H9 (cell line): Measurements from ENCODE around the gene CACNA2D4. TPM values are rescaled to one million over a fixed set of nuclear protein-coding genes. Genes with fewer than 3 reads are reported as not detected.

ENCODE experiments used
- DNase-seq: peaks from one replicate; pipeline ENCODE4 v3.0.0-alpha.2; 2017
- H2AFZ ChIP-seq: one replicate; pipeline ENCODE4 v1.6.1; 2013; ENCODE audit warnings: mild to moderate bottlenecking, low read length, control low read depth, moderate library complexity
- H2AK5ac ChIP-seq: 2 replicates; pipeline ENCODE4 v1.6.1; 2013; ENCODE audit warnings: low read length, control low read depth, mixed read lengths; ENCODE audit not compliant: insufficient read length
- H2BK120ac ChIP-seq: one replicate; pipeline ENCODE4 v1.6.1; 2013; ENCODE audit warnings: low read depth, mild to moderate bottlenecking, low read length, control low read depth, inconsistent platforms; ENCODE audit not compliant: poor library complexity, severe bottlenecking
- H2BK12ac ChIP-seq: 2 replicates; pipeline ENCODE4 v1.6.1; 2013; ENCODE audit warnings: low read length, control low read depth, mixed read lengths, low read depth; ENCODE audit not compliant: insufficient read length
- H2BK15ac ChIP-seq: 2 replicates; pipeline ENCODE4 v1.6.1; 2013; ENCODE audit warnings: low read depth, low read length, control low read depth
- H2BK20ac ChIP-seq: one replicate; pipeline ENCODE4 v1.6.1; 2013; ENCODE audit warnings: low read depth, mild to moderate bottlenecking, low read length, control low read depth, inconsistent platforms; ENCODE audit not compliant: poor library complexity, severe bottlenecking
- H2BK5ac ChIP-seq: 2 replicates; pipeline ENCODE4 v1.6.1; 2013; ENCODE audit warnings: low read length, control low read depth, mixed read lengths; ENCODE audit not compliant: insufficient read length
- H3K14ac ChIP-seq: 2 replicates; pipeline ENCODE4 v1.6.1; 2013; ENCODE audit warnings: low read length, control low read depth; ENCODE audit not compliant: insufficient read depth
- H3K18ac ChIP-seq: 2 replicates; pipeline ENCODE4 v1.6.1; 2013; ENCODE audit warnings: low read depth, mild to moderate bottlenecking, mixed read lengths, low read length, control low read depth; ENCODE audit not compliant: insufficient read length
- H3K23ac ChIP-seq: 2 replicates; pipeline ENCODE4 v1.6.1; 2013; ENCODE audit warnings: low read length, control low read depth, mixed read lengths, low read depth; ENCODE audit not compliant: insufficient read length
- H3K23me2 ChIP-seq: 2 replicates; pipeline ENCODE4 v1.6.1; 2013; ENCODE audit warnings: low read depth, mild to moderate bottlenecking, mixed read lengths, low read length, control low read depth; ENCODE audit not compliant: insufficient read length, poor library complexity, severe bottlenecking
- H3K27ac ChIP-seq: 2 replicates; pipeline ENCODE4 v1.5.1; 2013; ENCODE audit warnings: low read length, control low read depth, mixed read lengths, low read depth; ENCODE audit not compliant: insufficient read length
- H3K27me3 ChIP-seq: 2 replicates; pipeline ENCODE4 v1.6.1; 2013; ENCODE audit warnings: low read length, control low read depth, inconsistent platforms; ENCODE audit not compliant: insufficient read depth
- H3K4ac ChIP-seq: 2 replicates; pipeline ENCODE4 v1.6.1; 2013; ENCODE audit warnings: low read depth, mild to moderate bottlenecking, control low read depth, inconsistent platforms, low read length, moderate library complexity
- H3K4me1 ChIP-seq: 2 replicates; pipeline ENCODE4 v1.6.1; 2013; ENCODE audit warnings: low read length, control low read depth, inconsistent platforms; ENCODE audit not compliant: insufficient read depth
- H3K4me2 ChIP-seq: 2 replicates; pipeline ENCODE4 v1.6.1; 2013; ENCODE audit warnings: low read length, control low read depth, mixed read lengths; ENCODE audit not compliant: insufficient read length, insufficient read depth
- H3K56ac ChIP-seq: 2 replicates; pipeline ENCODE4 v1.6.1; 2013; ENCODE audit warnings: low read depth, mild to moderate bottlenecking, mixed read lengths, low read length, control low read depth; ENCODE audit not compliant: insufficient read length
- H3K79me1 ChIP-seq: 2 replicates; pipeline ENCODE4 v1.6.1; 2013; ENCODE audit warnings: low read depth, mild to moderate bottlenecking, moderate library complexity, low read length, control low read depth, inconsistent platforms; ENCODE audit not compliant: insufficient read depth, poor library complexity, severe bottlenecking
- H3K79me2 ChIP-seq: 2 replicates; pipeline ENCODE4 v1.6.1; 2013; ENCODE audit warnings: low read length, control low read depth, inconsistent platforms; ENCODE audit not compliant: insufficient read depth
- H3K9ac ChIP-seq: 2 replicates; pipeline ENCODE4 v1.6.1; 2013; ENCODE audit warnings: low read length, control low read depth, mixed read lengths; ENCODE audit not compliant: insufficient read length; ENCODE audit errors: extremely low read depth
- H3K9me3 ChIP-seq: one replicate; pipeline ENCODE4 v1.6.1; 2013; ENCODE audit warnings: low read depth, low read length, inconsistent platforms; ENCODE audit not compliant: control insufficient read depth
- H3T11ph ChIP-seq: one replicate; pipeline ENCODE4 v1.6.1; 2013; ENCODE audit warnings: mild to moderate bottlenecking, low read length, control low read depth, inconsistent platforms
- H4K20me1 ChIP-seq: one replicate; pipeline ENCODE4 v1.6.1; 2013; ENCODE audit not compliant: control insufficient read depth, insufficient read length, insufficient read depth
- H4K5ac ChIP-seq: 2 replicates; pipeline ENCODE4 v1.6.1; 2013; ENCODE audit warnings: low read depth, mild to moderate bottlenecking, mixed read lengths, low read length, control low read depth; ENCODE audit not compliant: insufficient read length
- H4K8ac ChIP-seq: replicated peaks from 2 replicates; pipeline ENCODE4 v1.6.1; 2013; ENCODE audit warnings: low read length, control low read depth, mixed read lengths, low read depth; ENCODE audit not compliant: insufficient read length
- H4K91ac ChIP-seq: 2 replicates; pipeline ENCODE4 v1.6.1; 2013; ENCODE audit warnings: low read depth, mild to moderate bottlenecking, moderate library complexity, mixed read lengths, low read length, control low read depth; ENCODE audit not compliant: insufficient read length
- H3K27ac Mint-ChIP-seq, 3 experiments: 2 replicates in 2 of 3; 3 replicates in 1 of 3; pipeline ENCODE4 v1.8.0; 2020 to 2021; ENCODE audit warnings: mixed read lengths in 3 of 3, mild to moderate bottlenecking in 1 of 3, moderate library complexity in 1 of 3
- H3K27me3 Mint-ChIP-seq: 2 replicates; pipeline ENCODE4 v1.8.0; 2021; ENCODE audit warnings: low read depth, mild to moderate bottlenecking, moderate library complexity, mixed read lengths
- H3K36me3 Mint-ChIP-seq, 3 experiments: 2 replicates in 2 of 3; 3 replicates in 1 of 3; pipeline ENCODE4 v1.8.0; 2020 to 2021; ENCODE audit warnings: low read depth in 3 of 3, mixed read lengths in 3 of 3; ENCODE audit not compliant: insufficient read depth in 1 of 3
- H3K4me1 Mint-ChIP-seq, 2 experiments: 2 replicates each; pipeline ENCODE4 v1.8.0; 2020; ENCODE audit warnings: mixed read lengths in 2 of 2
- H3K4me3 Mint-ChIP-seq, 2 experiments: 2 replicates in 1 of 2; 3 replicates in 1 of 2; pipeline ENCODE4 v1.8.0; 2020 to 2021; ENCODE audit warnings: mild to moderate bottlenecking in 2 of 2, mixed read lengths in 2 of 2, moderate library complexity in 1 of 2
- H3K9me3 Mint-ChIP-seq, 2 experiments: 2 replicates in 1 of 2; 3 replicates in 1 of 2; pipeline ENCODE4 v1.8.0; 2020; ENCODE audit warnings: mild to moderate bottlenecking in 2 of 2, mixed read lengths in 2 of 2, moderate library complexity in 1 of 2
- WGBS: extraction: QIAGEN DNeasy Blood & Tissue Kit; methylation state at CpG from one replicate; pipeline ENCODE4 v1.1.7; 2013; ENCODE audit warnings: missing lambda C conversion rate, low lambda C conversion rate, mixed read lengths; ENCODE audit not compliant: insufficient read length; ENCODE audit errors: extremely low coverage; 5-methylcytosine and 5-hydroxymethylcytosine counted together
- total RNA-seq: library from RNA; stranded (reverse); gene quantifications from 2 replicates; pipeline ENCODE4 v1.2.1, GENCODE V29; 2021
- TF ChIP-seq, protein P1 (sequence below): fragments of 200-600 bp; sonication (generic); conservative IDR thresholded peaks from 3 replicates; pipeline ENCODE4 v1.8.0; 2021; ENCODE audit warnings: antibody characterized with exemption, mild to moderate bottlenecking

CACNA2D4 gene
- total RNA-seq, 1 experiment from 2014 or later = 0.79 TPM

DNA sequence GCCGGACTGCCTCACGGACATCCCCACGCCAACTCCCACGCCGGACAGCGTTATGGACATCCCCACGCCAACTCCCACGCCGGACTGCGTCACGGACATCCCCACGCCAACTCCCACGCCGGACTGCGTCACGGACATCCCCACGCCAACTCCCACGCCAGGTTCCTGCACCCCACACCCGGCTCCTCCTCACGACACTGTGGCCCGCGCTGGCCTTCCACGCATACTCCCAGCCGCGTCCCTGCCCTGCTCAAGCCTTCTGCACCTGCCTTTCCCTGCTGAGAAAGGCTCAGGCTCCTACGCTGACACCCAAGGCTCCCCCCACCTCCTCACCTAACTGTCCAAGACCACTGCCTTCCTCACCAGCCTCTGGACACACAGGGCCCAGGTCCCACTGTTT lies 9.7 kb downstream of the CACNA2D4 start:
- Histone ChIP-seq H3K4ac (no peak overlapping the region), H2BK20ac (no peak overlapping the region), H3K4me2 (no peak overlapping the region), H3K14ac (no peak overlapping the region; the same call in 1 of the 2 replicates), H3K27ac (no peak overlapping the region), H3K27me3 (no peaks in the 10 kb centered on the region), H2BK12ac (no peak overlapping the region), H4K5ac (no peak overlapping the region), H3K56ac (no peak overlapping the region), H2BK5ac (no peak overlapping the region), H3K9ac (no peak overlapping the region), H2AFZ (no peak overlapping the region), H3K4me1 (no peaks in the 10 kb centered on the region), H3K23ac (no peak overlapping the region), H3K79me1 (no peaks in the 10 kb centered on the region), H3K23me2 (no peaks in the 10 kb centered on the region), H3T11ph (no peak overlapping the region), H2AK5ac (no peak overlapping the region), H4K8ac (no peak overlapping the region), H3K79me2 (no peaks in the 10 kb centered on the region), H4K91ac (no peak overlapping the region), H3K9me3 (no peaks in the 10 kb centered on the region), H4K20me1 (no peaks in the 10 kb centered on the region), H3K18ac (no peak overlapping the region), H2BK15ac (no peak overlapping the region), H2BK120ac (no peak overlapping the region)
- Mint-ChIP-seq H3K4me3 (no peak overlapping the region), H3K36me3 (peaks cover 0 to 26% (median 2%) of the 10 kb centered on the region in 3 experiments; a peak in 3 of 7 replicates), H3K9me3 (peaks cover 6 to 17% of the 10 kb centered on the region in 2 experiments), H3K27ac (no peak overlapping the region), H3K4me1 (peaks cover under 1 to 3% of the 10 kb centered on the region in 2 experiments; a peak in 2 of 4 replicates), H3K27me3 (no peaks in the 10 kb centered on the region; the same call in 1 of the 2 replicates)
- TF ChIP-seq, protein P1, sequence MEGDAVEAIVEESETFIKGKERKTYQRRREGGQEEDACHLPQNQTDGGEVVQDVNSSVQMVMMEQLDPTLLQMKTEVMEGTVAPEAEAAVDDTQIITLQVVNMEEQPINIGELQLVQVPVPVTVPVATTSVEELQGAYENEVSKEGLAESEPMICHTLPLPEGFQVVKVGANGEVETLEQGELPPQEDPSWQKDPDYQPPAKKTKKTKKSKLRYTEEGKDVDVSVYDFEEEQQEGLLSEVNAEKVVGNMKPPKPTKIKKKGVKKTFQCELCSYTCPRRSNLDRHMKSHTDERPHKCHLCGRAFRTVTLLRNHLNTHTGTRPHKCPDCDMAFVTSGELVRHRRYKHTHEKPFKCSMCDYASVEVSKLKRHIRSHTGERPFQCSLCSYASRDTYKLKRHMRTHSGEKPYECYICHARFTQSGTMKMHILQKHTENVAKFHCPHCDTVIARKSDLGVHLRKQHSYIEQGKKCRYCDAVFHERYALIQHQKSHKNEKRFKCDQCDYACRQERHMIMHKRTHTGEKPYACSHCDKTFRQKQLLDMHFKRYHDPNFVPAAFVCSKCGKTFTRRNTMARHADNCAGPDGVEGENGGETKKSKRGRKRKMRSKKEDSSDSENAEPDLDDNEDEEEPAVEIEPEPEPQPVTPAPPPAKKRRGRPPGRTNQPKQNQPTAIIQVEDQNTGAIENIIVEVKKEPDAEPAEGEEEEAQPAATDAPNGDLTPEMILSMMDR = no peak
- no CpG with 5 or more reads among the region's 26 CpGs for WGBS
- peak; percentile 23 for DNase-seq
